GM18499 (cell line): ENCODE results near the gene CAMK1D.

Experiments
- ATAC-seq: cut with Tn5 transposase; IDR thresholded peaks from one replicate; pipeline ENCODE4 v1.9.1; 2021; ENCODE audit warnings: moderate number of reproducible peaks; ENCODE audit not compliant: insufficient read depth, unreplicated experiment

CAMK1D gene

GRCh38 chr10:12509016-12509793 is 159.9 kb downstream of the CAMK1D start:
- ATAC-seq, result no peak

- no peak for ATAC-seq
Measured at GRCh38 chr10:12509794-12510100, 160.4 kb downstream of the CAMK1D start.

GRCh38 chr10:12510501-12510941 is 161.2 kb downstream of the CAMK1D start:
- ATAC-seq, result no peak

GRCh38 chr10:12510984-12511383 is 161.6 kb downstream of the CAMK1D start:
- no peak for ATAC-seq

- ATAC-seq, result no peak
Measured at GRCh38 chr10:12511651-12512050, 162.3 kb downstream of the CAMK1D start.

GRCh38 chr10:12512332-12513002 is 163.1 kb downstream of the CAMK1D start:
- no peak for ATAC-seq

- ATAC-seq, result no peak
Measured at GRCh38 chr10:12513003-12513365, 163.6 kb downstream of the CAMK1D start.

- no peak for ATAC-seq
Measured at GRCh38 chr10:12513775-12514673, 164.7 kb downstream of the CAMK1D start.

- no peak for ATAC-seq
Measured at GRCh38 chr10:12518024-12518423, 168.7 kb downstream of the CAMK1D start.

GRCh38 chr10:12521423-12521822 is 172.1 kb downstream of the CAMK1D start:
- ATAC-seq, result no peak

- ATAC-seq, result no peak
Measured at GRCh38 chr10:12526311-12526710, 177.0 kb downstream of the CAMK1D start.

GRCh38 chr10:12529976-12530375 is 180.6 kb downstream of the CAMK1D start:
- no peak for ATAC-seq

- ATAC-seq, result no peak
Measured at GRCh38 chr10:12531305-12532220, 182.2 kb downstream of the CAMK1D start.

- no peak for ATAC-seq
Measured at GRCh38 chr10:12533151-12533550, 183.8 kb downstream of the CAMK1D start.

GRCh38 chr10:12533723-12534122 is 184.4 kb downstream of the CAMK1D start:
- no peak for ATAC-seq

- no peak for ATAC-seq
Measured at GRCh38 chr10:12534824-12535223, 185.5 kb downstream of the CAMK1D start.

GRCh38 chr10:12535656-12536055 is 186.3 kb downstream of the CAMK1D start:
- ATAC-seq, result no peak

GRCh38 chr10:12538491-12538995 is 189.2 kb downstream of the CAMK1D start:
- no peak for ATAC-seq

GRCh38 chr10:12539350-12540164 is 190.2 kb downstream of the CAMK1D start:
- no peak for ATAC-seq
